NCI-H2107 treated with DMSO at 0.1 percent for 48 hours (cell line): ENCODE results near the gene GIMAP7.
"Not testable (repeated sequence)": the region's sequence is repeated elsewhere in the genome, so short reads cannot be mapped to it uniquely, and the experiment has no call there.

Experiments
- DNase-seq: peaks from one replicate; lab custom pipeline; 2025; ENCODE audit not compliant: unreplicated experiment; lab: John Stamatoyannopoulos, UW

GIMAP7 gene

GRCh38 chr7:150514748-150515222, at the start of gene GIMAP7:
GIMAP7 (plus strand) TSS chr7:150514872; CDS start chr7:150519975, 5,103 bp downstream.
- no peak for DNase-seq

DNA sequence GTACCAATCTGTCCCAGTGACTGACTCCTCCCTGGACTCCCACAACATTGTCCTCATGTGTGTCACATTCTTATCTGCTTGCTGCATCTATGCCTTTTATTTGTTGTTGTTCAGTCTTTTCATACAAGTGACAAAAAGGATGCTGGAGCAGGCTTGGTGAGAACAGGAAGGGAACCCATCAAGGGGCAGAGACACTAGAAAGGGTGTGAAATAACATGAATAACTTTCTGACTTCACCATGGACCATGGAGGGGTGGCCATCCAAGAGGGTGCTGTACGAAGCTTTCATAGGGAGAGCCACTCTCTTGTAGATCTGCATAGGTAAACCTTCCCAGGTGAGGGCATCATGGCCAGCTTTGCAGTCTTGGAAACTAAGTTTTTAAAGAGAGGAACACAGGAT, 49.7 kb upstream of the GIMAP7 start:
- no peak for DNase-seq

DNA sequence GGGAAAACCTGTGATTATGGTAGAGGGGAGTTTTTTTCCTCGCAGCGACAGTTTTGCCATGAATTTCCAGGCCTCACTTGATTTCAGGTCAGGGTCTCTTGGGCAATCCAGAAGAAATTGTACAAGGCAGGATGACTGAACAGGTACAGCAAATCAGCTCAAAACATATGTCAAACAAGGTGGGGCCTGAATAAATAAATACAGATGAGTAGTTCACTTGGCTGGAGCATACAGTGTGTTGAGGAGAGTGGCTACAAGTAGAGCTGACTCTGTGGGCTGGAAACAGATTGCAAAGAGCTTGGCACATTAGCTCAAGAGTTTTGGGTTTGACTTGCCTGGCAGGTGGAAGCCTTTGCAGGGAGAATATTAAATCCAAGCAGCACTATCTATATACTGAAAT, 49.3 kb upstream of the GIMAP7 start:
- no peak for DNase-seq

- DNase-seq, result no peak
Observed at GRCh38 chr7:150466477-150466876, 48.2 kb upstream of the GIMAP7 start.

DNA sequence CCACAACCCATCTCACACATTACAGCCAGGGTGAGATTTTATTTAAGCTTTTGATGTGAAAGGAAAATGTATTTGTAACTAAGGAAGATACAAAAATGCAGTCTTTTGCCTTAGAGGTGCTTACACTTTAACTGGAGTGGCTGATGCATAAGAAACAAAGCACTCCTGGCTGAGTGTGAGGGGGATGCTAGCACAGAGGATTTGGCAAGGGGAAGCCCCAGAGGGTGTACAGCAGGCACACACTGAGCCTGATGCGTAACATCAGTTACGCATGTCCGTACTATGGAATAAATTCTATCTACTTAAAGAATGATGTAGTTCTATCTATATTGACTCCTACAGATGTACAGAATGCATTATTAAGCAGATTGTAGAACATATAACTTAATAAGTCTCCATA, 46.4 kb upstream of the GIMAP7 start:
- no peak for DNase-seq

DNA sequence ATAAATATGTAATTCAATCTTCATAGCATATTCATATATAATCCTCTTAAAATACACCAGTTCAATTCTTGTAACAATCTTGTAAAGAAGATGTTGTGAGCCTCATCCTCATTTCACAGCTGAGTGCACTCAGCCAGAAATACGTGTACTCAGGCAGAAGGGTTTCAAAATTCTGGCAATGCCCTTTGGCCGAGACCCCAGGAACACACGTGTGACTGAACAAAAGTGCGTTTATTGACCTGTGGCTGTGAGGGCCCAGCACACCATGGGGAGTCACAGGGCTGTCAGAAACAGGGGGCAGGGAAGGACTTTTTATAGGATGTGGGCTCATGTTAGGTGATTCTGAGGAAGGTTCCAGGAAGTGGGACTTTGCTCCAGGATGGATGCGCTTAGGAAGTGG, 42.8 kb upstream of the GIMAP7 start:
- no peak for DNase-seq

DNA sequence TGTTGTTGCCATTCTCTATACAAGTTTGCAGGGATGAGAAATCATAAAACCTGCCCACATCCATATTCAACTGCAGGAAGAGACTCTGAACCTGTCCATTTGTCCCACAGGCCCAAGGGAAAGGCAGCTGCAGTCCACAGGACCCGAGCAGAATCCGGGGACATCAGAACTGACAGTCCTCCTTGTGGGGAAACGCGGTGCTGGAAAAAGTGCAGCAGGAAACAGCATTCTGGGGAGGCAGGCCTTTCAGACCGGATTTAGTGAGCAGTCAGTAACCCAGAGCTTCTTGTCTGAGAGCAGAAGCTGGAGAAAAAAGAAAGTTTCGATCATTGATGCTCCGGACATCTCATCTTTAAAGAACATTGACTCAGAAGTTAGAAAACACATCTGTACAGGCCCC, 40.8 kb upstream of the GIMAP7 start:
- no peak for DNase-seq

DNA sequence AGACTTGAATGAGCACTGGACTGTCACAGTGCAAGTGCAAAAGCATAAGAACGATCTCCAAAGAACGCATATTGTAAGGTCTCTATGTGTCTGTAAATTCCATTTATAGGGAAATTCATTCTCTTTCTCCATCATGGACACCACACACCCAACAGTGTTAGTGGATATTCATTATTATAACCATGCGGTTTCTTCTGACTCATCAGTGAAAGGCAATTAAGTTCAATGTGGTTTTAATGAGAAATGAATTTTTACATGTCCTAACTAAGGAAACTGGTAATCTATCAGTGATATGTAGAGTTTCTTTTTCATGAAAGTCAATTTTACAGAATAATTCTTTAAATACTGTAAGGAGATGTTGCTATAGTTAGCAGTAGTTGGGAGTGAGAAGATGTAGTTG, 38.4 kb upstream of the GIMAP7 start:
- no peak for DNase-seq

- no peak for DNase-seq
Observed at GRCh38 chr7:150476819-150477631, 37.6 kb upstream of the GIMAP7 start.

GRCh38 chr7:150479023-150479716, 35.5 kb upstream of the GIMAP7 start:
- DNase-seq, result peak; percentile 51

DNA sequence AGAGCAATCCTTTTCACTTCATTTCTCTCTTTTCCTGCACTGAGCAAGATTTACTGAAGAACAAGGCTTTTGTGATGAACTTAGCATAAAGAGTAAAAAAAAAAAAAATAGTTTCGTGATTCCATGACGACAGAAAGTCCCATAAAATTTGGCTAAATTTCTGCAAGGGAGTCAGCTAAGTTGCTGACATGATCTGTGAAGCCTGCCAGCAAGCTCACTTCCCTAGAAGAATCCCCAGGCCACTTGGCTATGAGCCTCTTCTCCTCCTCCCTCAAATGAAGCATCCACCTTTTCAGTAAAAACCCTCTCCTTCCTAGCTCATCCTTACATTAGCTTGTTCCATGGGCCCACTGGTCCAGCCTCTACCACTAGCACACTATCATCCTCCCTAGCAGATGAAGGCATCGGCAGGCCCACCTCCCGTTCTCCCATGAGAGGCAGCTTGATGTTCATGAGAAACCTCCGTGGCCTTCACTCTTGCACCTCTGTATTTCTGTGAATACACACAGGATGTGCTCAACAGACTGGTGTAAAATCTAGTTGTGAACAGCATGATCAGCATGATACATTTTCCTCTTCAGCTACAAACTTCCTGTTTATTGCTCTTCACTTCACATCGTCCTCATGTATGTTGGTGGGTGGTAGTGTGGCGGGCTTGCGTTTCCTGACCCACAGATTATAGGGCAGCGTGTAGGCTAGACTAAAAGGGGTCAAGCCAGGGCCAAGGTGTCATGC, 33.3 kb upstream of the GIMAP7 start:
- DNase-seq, result no peak

- DNase-seq, result no peak
Observed at GRCh38 chr7:150481922-150482321, 32.8 kb upstream of the GIMAP7 start.

- DNase-seq, result not testable (repeated sequence)
Observed at GRCh38 chr7:150483514-150483913, 31.2 kb upstream of the GIMAP7 start.

DNA sequence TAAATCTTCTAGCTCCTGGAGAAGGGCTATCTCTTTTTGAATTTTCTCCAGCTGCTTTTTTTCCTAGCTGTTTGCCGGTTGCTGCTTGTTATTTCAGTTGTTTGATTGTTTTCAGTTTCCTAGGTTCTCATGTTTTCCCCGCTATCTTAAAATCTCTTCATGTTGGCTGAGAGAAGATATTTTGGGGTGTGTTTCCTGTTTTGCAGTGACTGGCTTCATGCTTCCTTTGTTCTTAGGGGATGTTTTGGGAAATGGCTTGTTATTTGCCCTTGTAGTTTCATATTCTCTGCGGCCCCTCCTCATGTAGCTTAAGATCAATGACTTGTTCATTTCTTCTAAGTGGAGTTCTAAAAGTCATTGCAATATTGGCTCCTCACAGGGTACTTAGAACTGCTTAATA, 30.6 kb upstream of the GIMAP7 start:
- not testable (repeated sequence) for DNase-seq

DNA sequence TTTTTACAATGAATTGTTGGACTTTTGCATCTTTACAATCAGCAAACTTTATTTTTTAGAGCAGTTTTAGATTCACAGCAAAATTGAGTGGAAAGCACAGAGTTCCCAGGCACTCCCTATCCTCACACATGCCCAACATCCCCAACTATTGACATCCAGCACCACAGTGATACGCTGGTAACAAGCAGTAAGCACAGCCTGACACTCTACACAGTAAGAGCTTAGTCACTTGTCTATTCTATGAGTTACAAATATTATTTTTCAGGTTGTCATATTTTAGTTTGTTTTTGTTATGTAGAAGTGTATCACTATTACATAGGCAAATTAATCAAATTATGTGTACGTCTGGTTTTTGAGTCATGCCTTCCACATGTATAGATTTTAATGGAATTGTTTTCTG, 27.0 kb upstream of the GIMAP7 start:
- DNase-seq, result no peak

- no peak for DNase-seq
Observed at GRCh38 chr7:150489782-150490181, 24.9 kb upstream of the GIMAP7 start.

DNA sequence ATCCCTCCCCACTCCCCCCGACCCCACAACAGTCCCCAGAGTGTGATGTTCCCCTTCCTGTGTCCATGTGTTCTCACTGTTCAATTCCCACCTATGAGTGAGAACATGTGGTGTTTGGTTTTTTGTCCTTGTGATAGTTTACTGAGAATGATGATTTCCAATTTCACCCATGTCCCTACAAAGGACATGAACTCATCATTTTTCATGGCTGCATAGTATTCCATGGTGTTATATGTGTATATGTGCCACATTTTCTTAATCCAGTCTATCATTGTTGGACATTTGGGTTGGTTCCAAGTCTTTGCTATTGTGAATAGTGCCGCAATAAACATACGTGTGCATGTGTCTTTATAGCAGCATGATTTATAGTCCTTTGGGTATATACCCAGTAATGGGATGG, 21.2 kb upstream of the GIMAP7 start:
- not testable (repeated sequence) for DNase-seq

GRCh38 chr7:150502519-150502918, 12.2 kb upstream of the GIMAP7 start:
- DNase-seq, result no peak

GRCh38 chr7:150503155-150503554, 11.5 kb upstream of the GIMAP7 start:
- no peak for DNase-seq

DNA sequence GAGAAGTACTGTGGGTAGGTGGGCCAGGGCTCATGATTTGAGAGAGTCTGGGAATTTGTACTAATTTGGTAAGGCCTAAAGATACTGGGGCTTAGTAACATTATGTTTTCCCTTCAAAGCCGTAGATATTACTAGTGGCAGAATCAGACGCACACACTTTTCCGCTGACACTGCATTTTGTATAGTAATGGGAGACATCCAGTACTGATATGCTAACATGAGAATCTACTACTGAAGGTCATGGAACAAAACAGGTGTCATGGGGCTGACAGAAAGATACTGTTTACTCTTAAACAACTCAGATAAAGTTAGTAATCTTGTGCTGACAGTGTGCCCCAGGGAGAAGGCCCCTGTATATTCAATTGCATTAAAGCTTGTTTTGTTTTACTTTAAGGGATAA, 11.1 kb upstream of the GIMAP7 start:
- no peak for DNase-seq

- no peak for DNase-seq
Observed at GRCh38 chr7:150507947-150508602, 6.6 kb upstream of the GIMAP7 start.
